HEK293 (cell line): ENCODE results near the gene CNGA2.

Source experiments
- CTCF ChIA-PET: fragments of 350-600 bp; formaldehyde crosslinking; extraction: SDS; loops from one replicate; lab custom pipeline; 2021; ENCODE audit warnings: antibody characterized with exemption; lab: Yijun Ruan, JAX
- POLR2A ChIA-PET: fragments of 300-600 bp; formaldehyde crosslinking; extraction: SDS; loops from one replicate; lab custom pipeline; 2020; ENCODE audit warnings: antibody characterized with exemption, inconsistent platforms; lab: Yijun Ruan, JAX
- H3K27ac ChIP-seq: fragments of 200-500 bp; sonication (Bioruptor generic); 2 replicates; pipeline ENCODE4 v1.5.1; 2014; ENCODE audit warnings: low read depth, low read length, control low read depth, inconsistent platforms; ENCODE audit errors: extremely low read depth
- H3K36me3 ChIP-seq, 2 experiments: fragments of 200-500 bp in 1 of 2; sonication (Bioruptor generic) in 1 of 2; 1 replicate in 1 of 2; 2 replicates in 1 of 2; pipeline ENCODE4 v1.5.1; 2014 to 2017; ENCODE audit warnings: inconsistent platforms in 2 of 2, low read length in 2 of 2; ENCODE audit not compliant: control insufficient read depth in 2 of 2, insufficient read depth in 1 of 2
- H3K4me1 ChIP-seq: fragments of 200-500 bp; sonication (Bioruptor generic); 2 replicates; pipeline ENCODE4 v1.5.1; 2014; ENCODE audit warnings: mild to moderate bottlenecking, low read length, inconsistent platforms; ENCODE audit not compliant: control insufficient read depth, insufficient read depth
- H3K4me3 ChIP-seq: 2 replicates; pipeline ENCODE4 v1.5.1; 2011; ENCODE audit warnings: low read depth, mild to moderate bottlenecking, control low read depth, low read length, moderate library complexity
- H3K9me3 ChIP-seq: fragments of 200-500 bp; sonication (Bioruptor generic); 2 replicates; pipeline ENCODE4 v1.5.1; 2014; ENCODE audit warnings: low read depth, low read length, inconsistent platforms; ENCODE audit not compliant: control insufficient read depth, insufficient read depth
- OSR2 ChIP-seq: fragments of 450-650 bp; formaldehyde crosslinking; IDR thresholded peaks from 2 replicates; pipeline ENCODE4 v1.5.1; 2016; ENCODE audit warnings: missing biosample characterization, missing genetic modification characterization
- TCF7L2 ChIP-seq: IDR thresholded peaks from 2 replicates; pipeline ENCODE4 v1.6.1; 2011; ENCODE audit warnings: low read depth, mild to moderate bottlenecking, inconsistent platforms, low read length, moderate library complexity, borderline replicate concordance
- ZEB2 ChIP-seq: fragments of 450-650 bp; formaldehyde crosslinking; IDR thresholded peaks from 2 replicates; pipeline ENCODE4 v1.5.1; 2016; ENCODE audit warnings: missing biosample characterization, missing genetic modification characterization
- ZNF19 ChIP-seq: fragments of 450-650 bp; formaldehyde crosslinking; IDR thresholded peaks from 2 replicates; pipeline ENCODE4; 2016; ENCODE audit warnings: missing biosample characterization, missing genetic modification characterization, low read depth
- ZNF292 ChIP-seq: fragments of 450-650 bp; formaldehyde crosslinking; IDR thresholded peaks from 2 replicates; pipeline ENCODE4 v1.5.1; 2016; ENCODE audit warnings: low read depth, missing biosample characterization, missing genetic modification characterization, borderline replicate concordance
- ZNF324 ChIP-seq: fragments of 450-650 bp; formaldehyde crosslinking; IDR thresholded peaks from 2 replicates; pipeline ENCODE4 v1.5.1; 2016; ENCODE audit warnings: missing biosample characterization, missing genetic modification characterization
- ZNF394 ChIP-seq: fragments of 450-650 bp; formaldehyde crosslinking; IDR thresholded peaks from 2 replicates; pipeline ENCODE4 v1.5.1; 2016; ENCODE audit warnings: missing biosample characterization, missing genetic modification characterization, mild to moderate bottlenecking, moderate library complexity, borderline replicate concordance
- ZNF510 ChIP-seq: fragments of 450-650 bp; formaldehyde crosslinking; IDR thresholded peaks from 2 replicates; pipeline ENCODE4 v1.5.1; 2018; ENCODE audit warnings: mild to moderate bottlenecking, missing genetic modification characterization, missing biosample characterization; ENCODE audit not compliant: insufficient replicate concordance
- ZNF529 ChIP-seq: fragments of 450-650 bp; formaldehyde crosslinking; IDR thresholded peaks from 2 replicates; pipeline ENCODE4 v1.5.1; 2017; ENCODE audit warnings: missing genetic modification characterization, missing biosample characterization; ENCODE audit not compliant: insufficient replicate concordance
- ZNF560 ChIP-seq: fragments of 450-650 bp; formaldehyde crosslinking; IDR thresholded peaks from 2 replicates; pipeline ENCODE4 v1.5.1; 2017; ENCODE audit warnings: missing biosample characterization, missing genetic modification characterization, borderline replicate concordance
- ZNF76 ChIP-seq: fragments of 450-650 bp; formaldehyde crosslinking; IDR thresholded peaks from 2 replicates; pipeline ENCODE4; 2016; ENCODE audit warnings: low read depth, missing biosample characterization, missing genetic modification characterization, borderline replicate concordance
- ZSCAN16 ChIP-seq: fragments of 450-650 bp; formaldehyde crosslinking; IDR thresholded peaks from 2 replicates; pipeline ENCODE4 v1.5.1; 2016; ENCODE audit warnings: missing biosample characterization, missing genetic modification characterization
- TF ChIP-seq, protein P1 (sequence below): fragments of 450-650 bp; formaldehyde crosslinking; IDR thresholded peaks from 2 replicates; pipeline ENCODE4 v1.5.1; 2016; ENCODE audit warnings: missing biosample characterization, missing genetic modification characterization, borderline replicate concordance
- TF ChIP-seq, protein P2 (sequence below): IDR thresholded peaks from 2 replicates; pipeline ENCODE4 v1.6.1; 2011; ENCODE audit warnings: mild to moderate bottlenecking, low read depth, low read length, borderline replicate concordance
- TF ChIP-seq, protein P3 (sequence below): fragments of 450-650 bp; formaldehyde crosslinking; conservative IDR thresholded peaks from 2 replicates; pipeline ENCODE4 v1.5.1; 2016; ENCODE audit warnings: low read depth, missing biosample characterization, missing genetic modification characterization

The CNGA2 gene

DNA sequence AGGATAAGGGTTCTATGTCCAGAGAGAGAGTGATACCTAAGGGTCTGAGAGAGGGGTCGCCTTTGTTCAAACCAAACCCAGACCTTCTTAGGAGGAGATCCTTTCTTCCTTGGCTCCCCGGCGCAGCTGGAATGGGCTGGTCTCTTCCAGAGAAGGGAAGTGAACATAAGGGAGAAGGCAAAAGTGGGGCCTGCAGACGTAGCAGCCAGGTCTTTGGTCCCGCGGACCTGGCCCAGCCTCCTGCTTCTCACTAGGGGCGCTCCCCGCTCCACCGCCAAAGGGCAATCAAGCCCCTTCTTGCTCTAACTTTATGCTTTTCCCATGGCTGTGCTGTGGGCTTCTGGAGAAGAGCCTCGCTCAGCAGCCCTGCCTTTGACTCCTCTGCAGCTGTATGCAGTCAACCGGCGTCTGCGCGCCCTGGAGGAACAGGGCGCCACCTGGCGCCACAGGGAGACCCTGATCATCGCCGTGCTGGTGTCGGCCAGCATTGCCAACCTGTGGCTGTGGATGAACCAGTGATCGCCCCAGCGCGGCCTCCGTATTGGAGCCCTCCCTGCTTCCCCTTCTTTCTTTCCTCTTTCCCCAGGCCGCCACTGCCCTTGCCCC, 12.2 kb upstream of the CNGA2 start:
- TF ChIP-seq ZEB2 (no peak), ZNF510 (tag by site-specific recombination) (no peak), TCF7L2 (no peak)
- TF ChIP-seq, protein P1, sequence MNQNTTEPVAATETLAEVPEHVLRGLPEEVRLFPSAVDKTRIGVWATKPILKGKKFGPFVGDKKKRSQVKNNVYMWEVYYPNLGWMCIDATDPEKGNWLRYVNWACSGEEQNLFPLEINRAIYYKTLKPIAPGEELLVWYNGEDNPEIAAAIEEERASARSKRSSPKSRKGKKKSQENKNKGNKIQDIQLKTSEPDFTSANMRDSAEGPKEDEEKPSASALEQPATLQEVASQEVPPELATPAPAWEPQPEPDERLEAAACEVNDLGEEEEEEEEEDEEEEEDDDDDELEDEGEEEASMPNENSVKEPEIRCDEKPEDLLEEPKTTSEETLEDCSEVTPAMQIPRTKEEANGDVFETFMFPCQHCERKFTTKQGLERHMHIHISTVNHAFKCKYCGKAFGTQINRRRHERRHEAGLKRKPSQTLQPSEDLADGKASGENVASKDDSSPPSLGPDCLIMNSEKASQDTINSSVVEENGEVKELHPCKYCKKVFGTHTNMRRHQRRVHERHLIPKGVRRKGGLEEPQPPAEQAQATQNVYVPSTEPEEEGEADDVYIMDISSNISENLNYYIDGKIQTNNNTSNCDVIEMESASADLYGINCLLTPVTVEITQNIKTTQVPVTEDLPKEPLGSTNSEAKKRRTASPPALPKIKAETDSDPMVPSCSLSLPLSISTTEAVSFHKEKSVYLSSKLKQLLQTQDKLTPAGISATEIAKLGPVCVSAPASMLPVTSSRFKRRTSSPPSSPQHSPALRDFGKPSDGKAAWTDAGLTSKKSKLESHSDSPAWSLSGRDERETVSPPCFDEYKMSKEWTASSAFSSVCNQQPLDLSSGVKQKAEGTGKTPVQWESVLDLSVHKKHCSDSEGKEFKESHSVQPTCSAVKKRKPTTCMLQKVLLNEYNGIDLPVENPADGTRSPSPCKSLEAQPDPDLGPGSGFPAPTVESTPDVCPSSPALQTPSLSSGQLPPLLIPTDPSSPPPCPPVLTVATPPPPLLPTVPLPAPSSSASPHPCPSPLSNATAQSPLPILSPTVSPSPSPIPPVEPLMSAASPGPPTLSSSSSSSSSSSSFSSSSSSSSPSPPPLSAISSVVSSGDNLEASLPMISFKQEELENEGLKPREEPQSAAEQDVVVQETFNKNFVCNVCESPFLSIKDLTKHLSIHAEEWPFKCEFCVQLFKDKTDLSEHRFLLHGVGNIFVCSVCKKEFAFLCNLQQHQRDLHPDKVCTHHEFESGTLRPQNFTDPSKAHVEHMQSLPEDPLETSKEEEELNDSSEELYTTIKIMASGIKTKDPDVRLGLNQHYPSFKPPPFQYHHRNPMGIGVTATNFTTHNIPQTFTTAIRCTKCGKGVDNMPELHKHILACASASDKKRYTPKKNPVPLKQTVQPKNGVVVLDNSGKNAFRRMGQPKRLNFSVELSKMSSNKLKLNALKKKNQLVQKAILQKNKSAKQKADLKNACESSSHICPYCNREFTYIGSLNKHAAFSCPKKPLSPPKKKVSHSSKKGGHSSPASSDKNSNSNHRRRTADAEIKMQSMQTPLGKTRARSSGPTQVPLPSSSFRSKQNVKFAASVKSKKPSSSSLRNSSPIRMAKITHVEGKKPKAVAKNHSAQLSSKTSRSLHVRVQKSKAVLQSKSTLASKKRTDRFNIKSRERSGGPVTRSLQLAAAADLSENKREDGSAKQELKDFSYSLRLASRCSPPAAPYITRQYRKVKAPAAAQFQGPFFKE (tag by site-specific recombination): no peak
- Histone ChIP-seq H3K36me3 (no peaks in the 10 kb centered on the region), H3K9me3 (no peaks in the 10 kb centered on the region), H3K4me1 (no peaks in the 10 kb centered on the region), H3K4me3 (no peak overlapping the region), H3K27ac (no peak overlapping the region)
- CTCF ChIA-PET: no interaction called here
- POLR2A ChIA-PET: no interaction called here

DNA sequence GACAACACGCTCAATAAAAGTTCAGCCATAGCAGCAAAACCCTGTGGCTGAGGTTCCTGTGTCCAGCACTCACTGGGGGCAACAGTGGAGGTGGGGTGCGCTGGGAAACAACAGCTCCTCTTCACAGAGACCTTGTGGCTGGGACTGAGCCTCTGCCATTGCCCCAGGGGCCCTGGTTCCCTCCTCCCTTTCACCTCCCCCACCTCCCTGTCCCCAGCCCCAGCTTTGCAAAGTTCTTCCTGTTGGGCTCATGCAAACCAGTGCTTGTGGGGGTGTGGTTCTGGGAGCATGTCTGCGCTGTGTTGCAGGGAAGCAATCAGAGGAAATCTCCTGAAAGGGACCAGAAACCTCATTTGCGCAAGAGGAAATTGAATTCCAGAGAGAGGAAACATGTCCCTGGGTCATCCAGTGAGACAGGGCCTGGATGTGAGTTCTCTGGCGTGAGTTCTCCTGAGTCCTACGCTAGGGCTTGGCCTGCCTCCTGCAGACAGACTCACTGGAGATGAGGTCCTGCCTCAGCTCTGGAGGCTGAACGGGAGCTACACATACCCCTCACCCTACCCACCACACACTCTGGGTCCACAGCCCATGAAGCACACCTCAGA, 11.3 kb upstream of the CNGA2 start:
- Histone ChIP-seq H3K4me3 (no peak overlapping the region), H3K36me3 (no peaks in the 10 kb centered on the region), H3K27ac (no peak overlapping the region), H3K9me3 (no peaks in the 10 kb centered on the region), H3K4me1 (no peaks in the 10 kb centered on the region)
- ChIA-PET POLR2A (no interaction called here), CTCF (interaction anchor here (0.7 kb wide), 1 partner anchor 196 kb away, joined by 4 read pairs; no protein-coding TSS in a partner anchor)
- TF ChIP-seq ZNF394 (tag by site-specific recombination): no peak
- TF ChIP-seq, protein P2, sequence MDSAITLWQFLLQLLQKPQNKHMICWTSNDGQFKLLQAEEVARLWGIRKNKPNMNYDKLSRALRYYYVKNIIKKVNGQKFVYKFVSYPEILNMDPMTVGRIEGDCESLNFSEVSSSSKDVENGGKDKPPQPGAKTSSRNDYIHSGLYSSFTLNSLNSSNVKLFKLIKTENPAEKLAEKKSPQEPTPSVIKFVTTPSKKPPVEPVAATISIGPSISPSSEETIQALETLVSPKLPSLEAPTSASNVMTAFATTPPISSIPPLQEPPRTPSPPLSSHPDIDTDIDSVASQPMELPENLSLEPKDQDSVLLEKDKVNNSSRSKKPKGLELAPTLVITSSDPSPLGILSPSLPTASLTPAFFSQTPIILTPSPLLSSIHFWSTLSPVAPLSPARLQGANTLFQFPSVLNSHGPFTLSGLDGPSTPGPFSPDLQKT: no peak
- no peak for TF ChIP-seq TCF7L2
- no peak for TF ChIP-seq ZNF324 (tag by site-specific recombination)
- TF ChIP-seq ZNF292 (tag by site-specific recombination): no peak
- no peak for TF ChIP-seq ZNF76 (tag by site-specific recombination)
- TF ChIP-seq ZNF19 (tag by site-specific recombination): no peak
- TF ChIP-seq OSR2: no peak
- TF ChIP-seq ZNF560 (tag by site-specific recombination): no peak
- no peak for TF ChIP-seq ZSCAN16 (tag by site-specific recombination)
- TF ChIP-seq, protein P3, sequence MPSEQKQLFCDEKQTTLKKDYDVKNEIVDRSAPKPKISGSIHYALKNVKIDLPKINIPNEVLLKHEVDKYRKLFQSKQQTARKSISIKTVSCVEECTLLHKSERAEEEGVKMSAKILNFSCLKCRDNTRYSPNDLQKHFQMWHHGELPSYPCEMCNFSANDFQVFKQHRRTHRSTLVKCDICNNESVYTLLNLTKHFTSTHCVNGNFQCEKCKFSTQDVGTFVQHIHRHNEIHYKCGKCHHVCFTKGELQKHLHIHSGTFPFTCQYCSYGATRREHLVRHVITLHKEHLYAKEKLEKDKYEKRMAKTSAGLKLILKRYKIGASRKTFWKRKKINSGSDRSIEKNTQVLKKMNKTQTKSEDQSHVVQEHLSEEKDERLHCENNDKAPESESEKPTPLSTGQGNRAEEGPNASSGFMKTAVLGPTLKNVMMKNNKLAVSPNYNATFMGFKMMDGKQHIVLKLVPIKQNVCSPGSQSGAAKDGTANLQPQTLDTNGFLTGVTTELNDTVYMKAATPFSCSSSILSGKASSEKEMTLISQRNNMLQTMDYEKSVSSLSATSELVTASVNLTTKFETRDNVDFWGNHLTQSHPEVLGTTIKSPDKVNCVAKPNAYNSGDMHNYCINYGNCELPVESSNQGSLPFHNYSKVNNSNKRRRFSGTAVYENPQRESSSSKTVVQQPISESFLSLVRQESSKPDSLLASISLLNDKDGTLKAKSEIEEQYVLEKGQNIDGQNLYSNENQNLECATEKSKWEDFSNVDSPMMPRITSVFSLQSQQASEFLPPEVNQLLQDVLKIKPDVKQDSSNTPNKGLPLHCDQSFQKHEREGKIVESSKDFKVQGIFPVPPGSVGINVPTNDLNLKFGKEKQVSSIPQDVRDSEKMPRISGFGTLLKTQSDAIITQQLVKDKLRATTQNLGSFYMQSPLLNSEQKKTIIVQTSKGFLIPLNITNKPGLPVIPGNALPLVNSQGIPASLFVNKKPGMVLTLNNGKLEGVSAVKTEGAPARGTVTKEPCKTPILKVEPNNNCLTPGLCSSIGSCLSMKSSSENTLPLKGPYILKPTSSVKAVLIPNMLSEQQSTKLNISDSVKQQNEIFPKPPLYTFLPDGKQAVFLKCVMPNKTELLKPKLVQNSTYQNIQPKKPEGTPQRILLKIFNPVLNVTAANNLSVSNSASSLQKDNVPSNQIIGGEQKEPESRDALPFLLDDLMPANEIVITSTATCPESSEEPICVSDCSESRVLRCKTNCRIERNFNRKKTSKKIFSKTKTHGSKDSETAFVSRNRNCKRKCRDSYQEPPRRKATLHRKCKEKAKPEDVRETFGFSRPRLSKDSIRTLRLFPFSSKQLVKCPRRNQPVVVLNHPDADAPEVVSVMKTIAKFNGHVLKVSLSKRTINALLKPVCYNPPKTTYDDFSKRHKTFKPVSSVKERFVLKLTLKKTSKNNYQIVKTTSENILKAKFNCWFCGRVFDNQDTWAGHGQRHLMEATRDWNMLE: no peak
- no peak for TF ChIP-seq ZNF529 (tag by site-specific recombination)
